Effector CD4-positive, alpha-beta T cell (primary cell): ENCODE measurements around the gene HIVEP3.

Source experiments
- DNase-seq: peaks from one replicate; pipeline ENCODE4 v3.0.0-alpha.2; 2020

HIVEP3 gene

DNA sequence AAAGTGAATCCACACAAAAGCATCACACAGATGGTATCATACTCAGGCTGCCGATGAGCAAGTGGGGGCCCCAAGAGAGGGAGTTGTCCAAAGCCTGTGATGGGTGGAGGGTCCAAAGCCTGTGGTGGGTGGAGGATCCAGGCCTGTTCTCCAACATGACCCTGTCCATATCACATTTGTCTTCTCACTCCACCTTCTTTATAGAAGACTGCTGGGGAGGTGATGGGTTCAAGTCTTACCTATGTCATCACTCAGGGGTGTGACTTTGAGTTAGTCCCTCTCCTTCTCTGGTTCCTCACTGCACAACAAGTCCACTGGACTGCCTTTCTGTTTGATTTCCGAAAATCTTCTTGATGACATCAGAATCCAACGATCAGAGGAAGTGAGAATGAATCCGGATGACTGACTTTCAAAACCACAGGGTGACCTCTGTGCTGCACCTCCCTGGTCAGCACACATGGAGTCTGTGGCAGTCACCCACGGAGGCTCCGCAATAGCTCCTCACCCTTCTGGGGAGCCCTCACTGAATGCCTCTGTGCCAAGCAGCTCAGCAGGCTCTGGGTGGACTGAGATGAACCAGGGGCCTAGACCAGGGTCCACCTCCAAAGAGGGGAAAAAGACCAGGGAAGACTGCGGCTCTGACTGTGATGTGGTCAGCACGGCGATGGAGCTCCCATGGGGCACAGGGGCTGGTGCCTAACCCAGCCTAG, 166.8 kb downstream of the HIVEP3 start:
- DNase-seq, result no peak

DNA sequence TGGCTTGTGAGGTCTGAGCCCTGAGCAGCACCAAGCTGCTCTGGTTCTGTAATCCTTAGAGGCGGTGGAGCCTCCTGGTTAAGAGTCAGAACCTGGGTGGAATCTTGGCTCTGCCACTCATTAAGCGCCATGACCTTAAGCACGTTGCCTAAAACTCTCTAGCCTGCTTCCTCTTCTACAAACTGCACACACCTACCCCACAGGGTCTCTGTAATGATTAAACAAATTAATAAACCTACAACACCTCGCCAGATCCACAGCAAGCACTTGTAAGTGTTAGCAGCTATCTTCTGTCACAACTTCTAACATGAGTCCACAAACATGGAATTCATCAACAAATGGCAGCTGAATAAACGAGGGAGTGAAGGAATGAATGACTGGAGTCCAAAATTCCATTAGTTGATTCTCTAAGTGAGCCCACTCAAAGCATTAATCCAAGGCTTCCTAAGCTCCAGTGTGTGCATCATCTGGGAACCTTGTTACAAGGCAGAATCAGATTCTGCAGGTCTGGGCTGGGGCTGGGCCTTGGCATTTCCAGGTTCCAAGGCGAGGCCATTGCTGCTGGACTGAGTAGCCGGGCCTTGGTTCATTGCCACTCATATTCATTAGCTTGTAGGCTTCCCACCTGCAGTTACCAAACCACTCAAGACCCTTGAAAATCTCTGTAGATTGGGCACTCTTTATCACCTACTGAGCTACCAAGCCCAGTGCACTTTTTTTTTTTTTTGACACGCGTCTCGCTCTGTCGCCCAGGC, 168.6 kb downstream of the HIVEP3 start:
- no peak for DNase-seq

DNA sequence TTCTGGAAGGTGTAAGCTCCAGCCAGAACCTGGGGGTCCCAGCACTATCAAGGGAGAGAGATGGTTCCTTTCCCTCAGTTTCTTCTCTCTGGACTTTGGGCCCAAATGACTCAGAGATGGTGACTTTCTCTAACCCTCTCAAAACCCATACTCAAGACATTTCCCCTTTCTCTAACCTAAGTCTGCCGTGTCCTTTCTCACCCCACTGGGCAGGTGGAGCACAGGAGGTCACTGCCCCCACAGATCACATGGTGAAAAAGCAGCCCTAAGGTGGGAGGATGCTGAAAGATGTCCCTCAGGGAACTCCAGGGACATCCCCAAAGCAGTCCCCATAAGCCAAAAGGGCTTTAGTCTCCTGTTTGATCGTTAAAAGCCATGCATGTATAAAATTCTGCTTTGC, 173.7 kb downstream of the HIVEP3 start:
- no peak for DNase-seq

DNA sequence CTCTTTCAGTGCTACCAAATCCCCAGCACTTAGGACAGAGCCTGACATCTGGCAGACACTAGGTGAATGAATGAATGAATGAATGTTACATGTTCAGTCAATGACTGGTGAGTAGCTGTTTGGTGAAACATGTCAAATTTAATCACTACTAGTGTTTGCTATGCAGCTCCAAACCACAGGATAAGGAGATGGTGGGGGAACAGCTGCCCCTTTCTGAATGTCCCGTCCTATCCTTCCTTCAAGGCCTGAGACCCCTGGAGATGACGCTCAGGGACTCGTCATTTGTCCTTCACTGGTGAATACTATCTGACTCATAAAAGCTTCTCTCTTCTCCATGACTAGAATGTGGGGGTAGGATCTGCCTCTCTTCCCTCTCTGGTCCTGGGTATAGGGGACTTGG, 175.4 kb downstream of the HIVEP3 start:
- DNase-seq, result no peak

DNA sequence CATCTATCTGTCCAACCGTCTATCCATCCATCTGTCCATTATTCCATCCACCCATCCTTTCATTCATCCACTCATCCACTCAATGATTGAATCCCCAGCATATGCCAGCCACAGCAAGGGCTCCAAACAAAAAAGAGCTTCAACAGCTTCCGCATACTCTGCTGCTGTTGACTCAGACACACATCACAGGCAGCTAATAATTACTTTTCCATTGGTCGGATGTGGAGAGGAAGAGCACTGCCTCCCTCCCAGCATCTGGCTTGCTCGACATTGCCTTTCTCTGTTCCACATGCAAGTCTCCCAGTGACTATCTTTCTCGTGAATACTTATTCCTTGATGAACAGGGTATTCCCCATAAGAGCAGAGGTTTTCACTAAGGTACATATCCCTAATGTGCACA, 176.5 kb downstream of the HIVEP3 start:
- DNase-seq, result no peak

DNA sequence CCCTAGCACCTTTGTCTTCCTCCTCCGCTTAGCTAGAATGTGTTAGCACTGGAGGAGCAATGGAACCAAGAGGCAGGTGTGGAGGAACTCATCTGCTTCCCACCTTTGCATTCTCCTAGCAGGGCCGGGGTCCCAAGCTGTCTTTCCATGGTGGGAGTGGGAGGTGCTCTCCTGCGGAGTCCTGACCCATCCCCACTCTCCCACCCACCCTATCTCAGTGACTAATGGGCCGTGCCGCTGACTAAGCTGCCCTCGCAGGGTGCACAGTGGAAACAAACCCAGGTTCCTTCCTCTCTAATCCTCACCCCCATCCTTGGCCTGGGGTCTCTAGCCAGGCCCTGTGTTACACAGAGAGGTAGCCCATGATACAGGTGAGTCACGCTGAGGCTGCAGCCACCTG, 177.5 kb downstream of the HIVEP3 start:
- no peak for DNase-seq

DNA sequence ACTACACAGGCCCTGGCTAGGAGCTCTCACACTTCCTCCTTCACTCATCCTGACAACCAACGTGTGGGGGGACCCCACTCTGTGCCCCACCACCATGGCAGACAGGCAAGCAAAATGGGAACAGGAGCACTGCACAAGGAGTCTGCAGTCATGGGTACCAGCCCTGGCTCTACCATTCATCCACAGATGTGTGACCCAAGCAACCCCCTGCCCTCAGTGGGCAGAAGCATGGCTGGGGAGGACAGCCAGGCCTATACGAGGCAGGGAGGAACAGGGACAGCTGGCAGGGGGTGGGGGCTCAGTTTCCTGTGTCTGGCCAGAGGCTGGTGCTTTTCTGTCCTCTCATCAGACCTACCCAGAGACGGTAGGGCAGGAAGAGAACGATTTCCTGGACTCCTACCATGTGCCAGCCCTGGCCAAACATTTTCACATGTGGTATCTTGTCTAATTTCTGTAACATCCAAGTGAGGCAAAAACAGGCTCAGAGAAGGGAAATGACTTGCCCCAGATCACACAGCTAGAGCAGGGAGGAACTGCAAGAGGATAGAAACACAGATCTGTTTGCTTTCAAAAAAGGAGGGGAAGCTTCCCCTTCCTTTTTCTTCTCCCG, 178.0 kb downstream of the HIVEP3 start:
- DNase-seq, result no peak

DNA sequence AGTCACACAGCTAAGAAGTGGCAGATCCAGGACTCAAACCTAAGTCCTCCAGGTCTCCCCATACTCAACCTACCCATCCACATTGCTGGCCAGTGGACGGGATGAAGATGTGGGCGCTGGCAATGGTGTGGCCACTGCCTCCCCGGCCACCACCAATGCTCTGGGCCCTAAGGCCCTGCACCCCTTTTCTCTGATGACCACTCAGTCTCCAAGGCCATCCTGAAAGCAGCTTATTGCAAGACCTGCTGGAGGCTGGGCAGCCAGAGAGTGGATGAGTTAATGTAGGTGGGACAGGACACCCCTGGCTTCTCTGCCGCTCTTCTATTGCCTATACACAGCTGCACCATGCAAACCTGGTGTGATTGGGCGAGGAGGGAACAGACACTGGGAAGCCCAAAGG, 178.7 kb downstream of the HIVEP3 start:
- no peak for DNase-seq

DNA sequence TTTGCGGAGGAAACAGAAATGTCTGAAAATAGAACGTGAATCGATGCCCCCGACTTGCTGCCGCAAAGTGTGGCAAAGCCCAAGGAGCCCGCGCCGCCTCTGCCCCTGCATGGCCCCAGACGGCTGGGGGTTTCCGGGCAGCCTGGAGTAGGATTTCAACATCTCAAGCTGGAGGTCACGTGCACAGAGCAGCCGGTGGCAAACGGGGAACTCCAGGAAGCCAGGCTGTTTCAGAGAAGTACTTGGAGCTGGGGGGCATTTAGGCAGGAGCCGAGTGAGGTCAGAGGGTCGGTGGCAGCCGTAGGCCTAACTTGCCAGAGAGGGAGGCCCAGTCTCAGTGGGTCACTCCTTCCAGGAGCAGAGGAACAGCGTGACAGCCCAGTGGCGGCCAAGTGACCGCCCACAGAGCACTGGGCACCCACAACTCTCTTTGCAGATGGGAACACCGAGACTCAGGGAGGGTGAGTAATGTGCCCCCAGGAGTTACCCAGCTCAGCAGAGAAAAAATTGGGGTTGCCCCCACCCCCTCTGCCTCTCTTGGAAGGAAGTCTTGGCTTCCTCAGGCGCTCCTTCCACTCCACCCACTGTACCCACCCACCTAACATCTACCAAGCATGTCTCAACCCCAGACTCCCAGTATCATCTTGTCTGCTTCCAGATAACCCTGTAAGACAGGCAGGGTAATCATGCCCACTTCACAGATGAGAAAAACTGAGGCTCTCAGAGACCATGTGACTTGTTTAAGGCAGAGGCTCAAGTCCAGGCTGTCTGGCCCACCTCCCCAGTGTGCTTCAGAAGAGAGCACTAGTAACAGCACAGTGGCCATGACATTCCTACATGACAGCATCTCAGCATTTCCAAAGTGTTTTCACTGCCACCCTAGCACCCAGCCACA, 179.4 kb downstream of the HIVEP3 start:
- DNase-seq, result peak; percentile 53

DNA sequence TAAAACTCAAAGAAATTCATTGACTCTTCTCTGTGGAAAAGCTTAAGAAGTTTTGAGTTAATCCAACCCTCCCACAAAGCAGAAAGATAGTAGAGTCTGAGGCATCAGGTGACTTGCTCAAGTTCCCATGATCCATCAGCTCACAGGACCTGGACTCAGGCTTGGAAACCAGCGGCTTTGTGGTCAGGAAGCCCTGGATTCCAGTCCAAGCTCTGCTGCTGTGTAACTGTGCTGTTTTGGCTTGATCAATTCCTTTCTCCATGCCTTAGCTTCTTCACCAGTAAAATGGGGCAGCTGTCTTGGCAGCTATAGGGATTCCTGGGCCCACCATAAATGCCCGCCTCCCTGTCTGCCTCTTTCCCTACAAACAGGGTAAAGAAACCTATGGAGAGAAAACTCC, 180.2 kb downstream of the HIVEP3 start:
- DNase-seq, result no peak

DNA sequence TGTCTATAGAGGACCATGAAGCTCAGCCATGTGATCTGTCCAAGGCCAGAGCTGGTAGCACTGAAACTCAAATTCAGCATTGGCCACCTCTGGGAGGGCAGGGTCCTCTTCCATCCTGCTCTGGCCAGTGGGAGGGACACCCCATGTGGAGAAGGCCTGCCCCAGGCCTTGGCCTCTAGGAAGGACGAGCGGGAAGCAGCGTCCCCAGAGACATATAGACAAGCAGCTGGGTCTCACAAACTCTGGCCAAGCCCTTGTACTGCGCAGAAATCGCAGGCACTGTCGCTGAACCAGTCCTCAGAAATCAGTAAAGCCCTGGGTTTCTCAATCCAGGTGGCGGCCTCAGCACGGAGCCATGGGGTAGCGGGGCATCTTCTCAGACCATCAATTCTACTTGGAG, 180.7 kb downstream of the HIVEP3 start:
- no peak for DNase-seq

DNA sequence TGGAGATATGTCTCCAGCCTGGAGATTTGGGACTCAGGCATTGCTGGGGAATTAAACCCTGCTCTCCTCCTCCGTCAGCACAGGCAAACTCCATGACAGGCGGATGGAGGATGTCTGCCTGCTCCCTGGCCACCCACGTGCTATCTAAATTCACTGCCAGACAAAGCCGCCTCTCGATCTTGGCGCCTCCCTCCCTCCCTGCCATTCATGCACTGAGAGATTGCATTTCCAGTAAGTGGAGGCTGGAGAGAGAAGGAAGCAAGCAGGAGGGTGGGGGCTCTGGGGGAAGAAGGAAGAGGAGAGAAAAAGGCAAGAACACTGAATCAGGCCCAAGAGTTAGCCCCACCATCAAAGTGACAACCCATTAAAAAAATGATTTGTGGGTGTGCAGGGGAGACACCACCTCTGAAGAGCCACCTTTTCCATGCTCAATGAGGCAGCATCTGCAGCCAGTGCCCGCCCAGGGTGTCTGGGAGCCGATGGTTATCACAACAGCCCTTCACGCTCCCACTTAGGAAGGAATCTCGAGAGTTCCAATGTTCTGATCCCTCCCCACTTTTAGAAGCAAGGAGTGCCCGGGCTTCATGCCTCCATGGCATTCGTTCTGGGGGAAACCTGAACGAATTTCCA, 183.0 kb downstream of the HIVEP3 start:
- no peak for DNase-seq

DNA sequence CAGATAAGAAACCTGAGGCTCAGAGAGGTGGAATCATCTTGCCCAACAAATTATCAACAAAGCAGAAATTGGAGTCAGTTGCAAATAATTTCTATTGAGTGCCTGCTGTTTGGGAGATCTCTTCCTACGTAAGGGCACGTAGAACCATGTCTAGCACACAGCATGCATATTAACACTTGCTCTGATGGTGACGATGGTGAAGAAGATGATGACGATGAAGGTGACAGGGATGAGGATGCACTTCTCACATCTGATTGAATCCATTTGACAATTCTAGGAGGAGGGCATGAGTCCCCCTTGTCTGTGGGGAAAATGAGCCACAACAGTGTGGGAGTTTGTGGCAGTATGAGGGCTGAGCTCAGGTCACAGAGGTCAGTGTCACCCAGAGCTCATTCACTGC, 183.6 kb downstream of the HIVEP3 start:
- no peak for DNase-seq

DNA sequence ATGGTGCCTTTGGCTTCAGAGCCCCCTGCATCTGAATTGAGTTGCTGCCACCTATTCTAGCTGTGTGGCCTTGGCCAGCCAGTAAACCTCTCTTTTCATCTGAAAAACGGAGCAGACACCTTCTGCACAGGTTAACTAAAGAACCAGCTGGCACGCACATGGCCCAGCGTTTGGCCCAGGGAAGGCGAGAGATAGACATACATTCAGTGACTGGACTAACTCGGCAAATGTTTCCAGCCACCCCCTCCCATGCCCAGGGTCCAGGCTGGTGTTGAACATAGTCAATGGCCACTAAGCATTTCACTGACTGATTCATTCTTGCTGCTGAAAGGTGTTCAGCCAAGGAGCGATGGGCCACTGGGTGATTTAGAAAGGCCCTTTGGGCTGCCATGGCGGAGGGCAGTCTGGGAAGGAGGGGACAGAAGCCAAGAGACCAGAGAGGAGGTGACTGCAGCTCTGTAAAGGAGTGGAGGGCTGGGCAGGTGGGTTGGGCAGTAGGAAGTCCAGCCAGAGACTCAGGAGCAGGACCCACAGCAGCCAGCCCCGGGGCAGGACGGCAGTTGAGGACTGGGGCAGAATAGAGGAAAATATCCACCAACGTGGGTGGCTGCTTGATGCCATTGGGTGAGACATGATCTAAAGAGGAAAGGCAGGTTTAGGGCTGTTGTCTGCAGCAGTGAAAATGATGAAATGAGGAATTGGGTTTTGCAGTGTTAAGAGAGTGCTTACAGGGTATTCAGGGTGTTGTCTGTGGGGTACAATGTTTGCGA, 184.3 kb downstream of the HIVEP3 start:
- DNase-seq, result no peak

DNA sequence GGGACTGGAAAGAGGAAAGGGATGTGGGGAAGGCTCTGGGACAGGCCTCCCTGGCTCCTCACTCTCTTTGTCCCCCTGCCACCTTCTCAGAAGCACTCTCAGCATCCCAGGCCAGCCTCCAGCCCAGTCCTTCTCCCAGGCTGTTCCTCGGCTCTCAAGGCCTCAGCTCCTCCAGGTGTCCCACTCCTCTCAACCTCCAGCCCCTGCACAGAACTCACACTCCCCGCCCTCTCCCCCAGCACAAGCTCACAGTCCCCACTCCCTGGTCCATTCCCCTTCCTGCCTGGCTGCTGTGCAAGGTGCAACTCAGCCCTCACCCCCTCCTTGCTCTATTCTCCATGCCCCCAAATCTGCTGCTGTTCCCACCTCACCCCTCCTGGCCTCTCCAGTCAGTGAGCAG, 185.0 kb downstream of the HIVEP3 start:
- no peak for DNase-seq

DNA sequence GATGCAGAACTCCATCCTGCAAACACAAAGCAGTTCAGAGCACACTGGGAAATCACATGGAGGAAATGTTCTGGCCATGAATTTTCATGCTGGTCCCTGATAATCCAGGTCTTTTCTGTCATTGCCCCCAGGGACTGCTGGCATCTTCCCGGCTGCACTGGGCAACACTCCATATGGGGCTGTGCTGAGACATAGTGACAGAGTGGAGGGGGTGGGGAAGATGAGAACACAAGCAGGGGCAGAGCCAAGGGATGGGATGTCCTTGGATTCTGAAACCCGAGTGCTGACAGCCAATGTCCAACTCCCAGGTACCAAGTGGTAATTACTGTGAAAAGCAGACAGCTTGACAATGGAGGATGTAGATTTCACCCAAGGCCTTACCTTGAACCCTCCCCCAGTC, 185.7 kb downstream of the HIVEP3 start:
- no peak for DNase-seq

DNA sequence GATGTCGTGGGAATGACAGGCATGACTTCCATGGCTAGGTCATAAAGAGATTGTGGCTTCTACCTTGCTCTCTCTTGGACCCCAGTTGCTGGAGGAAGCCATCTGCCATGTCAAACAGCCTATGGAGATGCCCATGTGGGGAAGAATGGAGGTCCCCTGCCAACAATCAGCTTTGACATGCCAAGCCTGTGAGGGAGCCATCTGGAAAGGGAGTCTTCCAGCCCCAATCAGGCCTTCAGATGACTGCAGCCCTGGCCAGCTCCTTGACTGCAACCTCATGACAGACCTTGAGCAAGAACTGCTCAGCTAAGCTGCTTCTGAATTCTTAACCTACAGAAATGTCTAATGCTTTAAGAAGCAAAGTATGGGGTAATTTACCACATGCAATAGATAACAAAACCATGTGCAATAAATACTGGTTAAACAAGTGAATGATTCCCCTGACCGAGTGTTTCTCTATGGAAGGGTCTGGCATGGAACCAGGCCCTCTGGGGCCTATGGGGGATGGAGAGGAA, 187.1 kb downstream of the HIVEP3 start:
- no peak for DNase-seq

DNA sequence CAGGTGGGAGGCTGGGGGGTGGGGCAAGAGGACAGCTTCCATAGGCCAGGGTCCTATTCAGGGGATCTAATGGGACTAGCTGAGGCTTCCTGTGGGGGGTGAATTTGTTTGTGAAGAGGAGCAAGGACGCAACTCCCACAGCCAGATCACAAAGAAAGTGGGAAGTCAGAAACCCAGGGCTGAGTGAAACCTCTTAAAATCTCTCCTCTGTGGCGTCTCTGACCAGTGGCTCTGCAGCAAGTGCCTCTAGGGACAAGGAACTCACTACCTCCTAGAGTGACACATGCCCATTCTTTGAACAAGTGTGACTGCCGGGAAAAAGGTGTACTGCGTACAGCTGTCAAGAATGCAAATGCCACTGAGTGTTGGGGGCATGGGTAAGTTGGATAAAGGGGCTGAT, 187.9 kb downstream of the HIVEP3 start:
- no peak for DNase-seq

DNA sequence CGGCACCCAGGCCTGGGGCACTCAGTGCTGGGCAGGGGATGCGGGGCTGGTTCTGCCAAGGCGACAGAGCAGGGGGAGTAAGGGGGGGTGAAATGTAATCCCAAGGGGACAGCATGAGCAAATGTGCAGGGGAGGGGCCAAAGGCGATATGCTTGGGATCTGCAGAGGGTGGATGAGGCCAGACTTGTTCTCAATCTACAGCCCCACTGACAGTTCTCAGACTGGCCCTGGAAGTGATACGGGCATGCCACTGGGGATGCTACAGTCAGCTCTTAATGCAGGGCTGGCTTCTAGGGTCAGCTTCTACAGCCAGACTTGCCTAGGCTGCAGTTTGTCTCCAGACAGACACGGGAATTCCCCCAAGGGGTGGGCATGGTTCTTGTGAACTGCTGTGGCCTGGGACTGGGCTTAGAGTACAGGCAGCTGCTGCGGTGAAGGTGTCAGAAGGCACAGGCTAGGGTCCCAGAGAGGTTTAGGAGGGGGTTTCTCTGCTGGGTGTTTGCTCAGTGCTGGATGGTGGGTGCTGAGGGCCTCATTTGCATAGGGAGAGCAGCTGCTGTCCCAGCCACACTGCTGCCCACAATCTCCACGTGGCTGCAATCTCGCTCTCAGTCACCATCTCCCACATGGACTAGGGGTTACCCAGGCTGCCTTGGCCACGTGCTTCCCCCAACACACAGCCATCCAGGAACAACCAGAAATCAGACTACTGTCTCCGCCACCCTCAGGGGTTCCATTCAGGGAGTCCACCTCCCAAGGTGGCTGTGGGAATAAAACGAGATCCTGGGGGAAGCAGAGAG, 190.1 kb downstream of the HIVEP3 start:
- no peak for DNase-seq

DNA sequence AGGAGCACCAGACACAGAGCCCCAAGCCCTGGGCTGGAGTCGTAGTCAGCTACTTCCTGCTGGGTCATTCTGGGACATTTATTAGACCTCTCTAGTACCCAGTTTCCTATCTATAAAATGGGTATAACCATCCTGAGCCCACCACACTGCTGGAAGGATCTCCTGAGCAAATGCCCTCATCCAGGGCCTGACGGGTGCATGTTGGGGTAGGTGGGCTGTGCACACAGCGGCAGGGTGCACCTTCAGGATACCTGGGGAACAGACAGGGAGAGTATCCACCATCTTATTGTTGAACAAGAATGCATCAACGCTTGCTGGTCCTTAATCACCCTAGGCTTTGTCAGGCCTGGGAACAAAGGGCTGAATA, 191.0 kb downstream of the HIVEP3 start:
- DNase-seq, result no peak
